Measurements from ENCODE around the gene KRTAP5-3. TPM values are rescaled to one million over a fixed set of nuclear protein-coding genes. Genes with fewer than 3 reads are reported as not detected.

KRTAP5-3 gene
- total and polyA plus RNA-seq, 2 donors (not counting 1 experiment from before 2014, with no cell fraction given) = not detected

- H3K4me3 Mint-ChIP-seq = no peak overlapping the region
- no peak overlapping the region for H3K27ac ChIP-seq (ENCODE audit: low read length in 2 of 2)
- H3K9me3 Mint-ChIP-seq (ENCODE audit: insufficient read depth) = no peaks in the 10 kb centered on the region
- H3K9ac ChIP-seq (ENCODE audit: low read length) = no peak overlapping the region
- H3K4me1 ChIP-seq (ENCODE audit: control insufficient read depth in 2 of 2, insufficient read depth in 2 of 2, low read length in 2 of 2) = peaks cover 0 to 10% of the 10 kb centered on the region in 2 donors
- peaks cover 0 to 18% (median 0%) of the 10 kb centered on the region in 4 experiments for H3K27me3 ChIP-seq (replicated peaks in 1 of 4; ENCODE audit: control extremely low read depth in 1 of 4, control insufficient read depth in 3 of 4, insufficient read depth in 4 of 4, low read length in 3 of 4)
- no peak overlapping the region for H3K27ac Mint-ChIP-seq
- H3K4me3 ChIP-seq (ENCODE audit: control extremely low read depth in 1 of 5, extremely low read depth in 1 of 5, insufficient read depth in 1 of 5, low read depth in 2 of 5, low read length in 4 of 5) = no peak overlapping the region
- no peak overlapping the region for H3K4me2 ChIP-seq (replicated peaks; ENCODE audit: low read depth, low read length, poor library complexity, severe bottlenecking)
- H3K27me3 Mint-ChIP-seq = peaks cover 10% of the 10 kb centered on the region
- ATAC-seq (ENCODE audit: low read depth) = no peak
- peaks cover 0 to 9% (median 0%) of the 10 kb centered on the region in 3 donors for H3K9me3 ChIP-seq (ENCODE audit: control extremely low read depth in 1 of 3, control insufficient read depth in 2 of 3, insufficient read depth in 1 of 3, low read length in 2 of 3)
- H2AFZ ChIP-seq (ENCODE audit: insufficient read depth, low read depth, low read length, poor library complexity, severe bottlenecking) = no peak overlapping the region
- H3K4me1 Mint-ChIP-seq = peaks cover 7% of the 10 kb centered on the region
- intact Hi-C loops (cut with micrococcal nuclease) = no loop called here
- CTCF ChIA-PET = no interaction called here
- WGBS (ENCODE audit: insufficient coverage) = 95% methylated on average over 17 of the region's 17 CpGs
- no peaks in the 10 kb centered on the region for H3K36me3 ChIP-seq (replicated peaks in 1 of 2; ENCODE audit: control extremely low read depth in 1 of 2, control insufficient read depth in 1 of 2, extremely low read depth in 1 of 2, insufficient read depth in 2 of 2, low read length in 1 of 2)
- H3K79me2 ChIP-seq (ENCODE audit: control insufficient read depth, insufficient read depth, low read length) = no peaks in the 10 kb centered on the region
- POLR2A ChIA-PET = no interaction called here
- no peak for TF ChIP-seq CTCF (IDR thresholded peaks at IDR 0.05)
- TF ChIP-seq EZH2 (IDR thresholded peaks at IDR 0.05; ENCODE audit: borderline replicate concordance, insufficient read depth, low read depth, low read length, poor library complexity, severe bottlenecking) = no peak
- peak; percentile 17 for DNase-seq
- no peaks in the 10 kb centered on the region for H4K20me1 ChIP-seq (ENCODE audit: control insufficient read depth, insufficient read depth, low read length, poor library complexity, severe bottlenecking)
Observed at GRCh38 chr11:1561266-1561665, 47.0 kb downstream of the KRTAP5-3 start.

GRCh38 chr11:1560649-1561251 lies 47.5 kb downstream of the KRTAP5-3 start:
- POLR2A ChIA-PET = no interaction called here
- no peak overlapping the region for H3K4me2 ChIP-seq (replicated peaks; ENCODE audit: low read depth, low read length, poor library complexity, severe bottlenecking)
- intact Hi-C loops (cut with micrococcal nuclease) = no loop called here
- Mint-ChIP-seq H3K9me3 (ENCODE audit: insufficient read depth) (no peaks in the 10 kb centered on the region), H3K4me3 (no peak overlapping the region), H3K27ac (no peak overlapping the region), H3K4me1 (peaks cover 7% of the 10 kb centered on the region), H3K27me3 (peaks cover 10% of the 10 kb centered on the region)
- no peaks in the 10 kb centered on the region for H3K36me3 ChIP-seq (replicated peaks in 1 of 2; ENCODE audit: control extremely low read depth in 1 of 2, control insufficient read depth in 1 of 2, extremely low read depth in 1 of 2, insufficient read depth in 2 of 2, low read length in 1 of 2)
- DNase-seq (peak; percentile 16), ATAC-seq (ENCODE audit: low read depth) (no peak)
- no peak overlapping the region for H3K9ac ChIP-seq (ENCODE audit: low read length)
- WGBS (ENCODE audit: insufficient coverage) = 86% methylated on average over 5 of the region's 8 CpGs
- TF ChIP-seq EZH2 (IDR thresholded peaks at IDR 0.05; ENCODE audit: borderline replicate concordance, insufficient read depth, low read depth, low read length, poor library complexity, severe bottlenecking) (no peak), CTCF (IDR thresholded peaks at IDR 0.05) (no peak)
- no peak overlapping the region for H3K4me3 ChIP-seq (ENCODE audit: control extremely low read depth in 1 of 5, extremely low read depth in 1 of 5, insufficient read depth in 1 of 5, low read depth in 2 of 5, low read length in 4 of 5)
- H3K79me2 ChIP-seq (ENCODE audit: control insufficient read depth, insufficient read depth, low read length) = no peaks in the 10 kb centered on the region
- H3K27ac ChIP-seq (ENCODE audit: low read length in 2 of 2) = no peak overlapping the region
- H3K9me3 ChIP-seq (ENCODE audit: control extremely low read depth in 1 of 3, control insufficient read depth in 2 of 3, insufficient read depth in 1 of 3, low read length in 2 of 3) = peaks cover 0 to 10% (median 0%) of the 10 kb centered on the region in 3 donors
- H3K4me1 ChIP-seq (ENCODE audit: control insufficient read depth in 2 of 2, insufficient read depth in 2 of 2, low read length in 2 of 2) = peaks cover 0 to 10% of the 10 kb centered on the region in 2 donors
- no peak overlapping the region for H2AFZ ChIP-seq (ENCODE audit: insufficient read depth, low read depth, low read length, poor library complexity, severe bottlenecking)
- no peaks in the 10 kb centered on the region for H4K20me1 ChIP-seq (ENCODE audit: control insufficient read depth, insufficient read depth, low read length, poor library complexity, severe bottlenecking)
- CTCF ChIA-PET = interaction anchor here (1.5 kb wide), 1 partner anchor 14 kb away, joined by 3 read pairs; no protein-coding TSS in a partner anchor
- peaks cover 0 to 14% (median 3%) of the 10 kb centered on the region in 4 experiments for H3K27me3 ChIP-seq (replicated peaks in 1 of 4; ENCODE audit: control extremely low read depth in 1 of 4, control insufficient read depth in 3 of 4, insufficient read depth in 4 of 4, low read length in 3 of 4)
